ENCODE results near the gene DNAH6.

DNAH6 gene

DNA sequence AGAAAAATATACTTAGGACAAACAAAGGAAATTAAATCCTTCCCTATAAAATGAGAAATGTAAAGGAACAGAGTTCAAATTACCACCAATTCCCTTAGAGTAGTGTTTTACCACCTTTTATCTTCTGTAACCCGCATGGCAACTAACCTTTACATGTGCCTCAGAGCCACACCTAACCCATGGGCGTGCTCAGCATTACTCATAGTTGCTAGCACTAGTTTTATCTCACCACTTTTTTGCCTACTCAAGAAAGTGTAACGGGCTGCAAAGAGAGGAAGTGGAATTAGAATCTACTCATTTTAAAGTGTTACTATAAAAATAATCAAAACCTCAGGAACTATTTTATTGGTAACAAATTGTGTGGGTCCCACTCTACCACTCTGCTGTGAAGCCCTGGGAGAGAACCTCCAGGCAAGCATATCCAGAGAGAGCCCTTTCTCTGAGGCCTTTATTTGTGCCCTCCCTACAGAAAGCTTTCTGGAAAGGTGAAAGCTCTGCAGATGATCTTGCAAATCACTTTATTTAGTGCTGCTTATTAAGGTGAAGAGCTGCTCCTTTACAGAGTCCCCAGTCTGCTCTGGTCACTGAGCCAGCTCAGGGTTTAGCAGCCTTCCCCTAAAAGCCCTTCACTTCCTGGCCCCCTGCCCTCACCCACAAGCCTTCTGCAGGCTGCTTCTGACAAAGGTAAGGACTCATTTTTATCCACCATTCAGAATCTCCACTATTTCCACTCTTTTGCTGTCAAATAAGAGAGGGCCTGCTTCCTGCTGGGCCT, 265.8 kb downstream of the DNAH6 start:
- Histone ChIP-seq H4K20me1 (ENCODE audit: insufficient read depth, low read length) (no peaks in the 10 kb centered on the region), H3K4me1 (ENCODE audit: insufficient read depth, low read length, severe bottlenecking) (no peaks in the 10 kb centered on the region), H3K27ac (ENCODE audit: low read depth, low read length, poor library complexity, severe bottlenecking) (no peak overlapping the region), H3K79me2 (ENCODE audit: insufficient read depth, low read length) (no peaks in the 10 kb centered on the region), H3K4me3 (ENCODE audit: low read depth, low read length, poor library complexity, severe bottlenecking) (no peak overlapping the region), H3K9ac (ENCODE audit: low read length) (no peak overlapping the region), H3K36me3 (ENCODE audit: insufficient read depth, low read length) (no peaks in the 10 kb centered on the region), H2AFZ (ENCODE audit: low read length) (no peak overlapping the region), H3F3A (ENCODE audit: insufficient read depth, low read length) (no peaks in the 10 kb centered on the region), H3K9me2 (ENCODE audit: low read depth, low read length) (no peaks in the 10 kb centered on the region; the same call in 1 of the 2 replicates), H3K9me3 (ENCODE audit: low read length) (no peaks in the 10 kb centered on the region), H3K27me3 (ENCODE audit: insufficient read depth, low read length) (no peaks in the 10 kb centered on the region), H3K4me2 (ENCODE audit: low read length) (no peak overlapping the region)
- TF ChIP-seq, protein P1, sequence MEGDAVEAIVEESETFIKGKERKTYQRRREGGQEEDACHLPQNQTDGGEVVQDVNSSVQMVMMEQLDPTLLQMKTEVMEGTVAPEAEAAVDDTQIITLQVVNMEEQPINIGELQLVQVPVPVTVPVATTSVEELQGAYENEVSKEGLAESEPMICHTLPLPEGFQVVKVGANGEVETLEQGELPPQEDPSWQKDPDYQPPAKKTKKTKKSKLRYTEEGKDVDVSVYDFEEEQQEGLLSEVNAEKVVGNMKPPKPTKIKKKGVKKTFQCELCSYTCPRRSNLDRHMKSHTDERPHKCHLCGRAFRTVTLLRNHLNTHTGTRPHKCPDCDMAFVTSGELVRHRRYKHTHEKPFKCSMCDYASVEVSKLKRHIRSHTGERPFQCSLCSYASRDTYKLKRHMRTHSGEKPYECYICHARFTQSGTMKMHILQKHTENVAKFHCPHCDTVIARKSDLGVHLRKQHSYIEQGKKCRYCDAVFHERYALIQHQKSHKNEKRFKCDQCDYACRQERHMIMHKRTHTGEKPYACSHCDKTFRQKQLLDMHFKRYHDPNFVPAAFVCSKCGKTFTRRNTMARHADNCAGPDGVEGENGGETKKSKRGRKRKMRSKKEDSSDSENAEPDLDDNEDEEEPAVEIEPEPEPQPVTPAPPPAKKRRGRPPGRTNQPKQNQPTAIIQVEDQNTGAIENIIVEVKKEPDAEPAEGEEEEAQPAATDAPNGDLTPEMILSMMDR (IDR thresholded peaks at IDR 0.05; ENCODE audit: low read length) = no peak
- no peak for TF ChIP-seq EZH2 (IDR thresholded peaks at IDR 0.05; ENCODE audit: borderline replicate concordance, low read length)

- Histone ChIP-seq H3K79me2 (ENCODE audit: insufficient read depth, low read length) (no peaks in the 10 kb centered on the region), H3K27me3 (ENCODE audit: insufficient read depth, low read length) (no peaks in the 10 kb centered on the region), H3K9me2 (ENCODE audit: low read depth, low read length) (no peaks in the 10 kb centered on the region; the same call in 1 of the 2 replicates), H3F3A (ENCODE audit: insufficient read depth, low read length) (no peaks in the 10 kb centered on the region), H3K36me3 (ENCODE audit: insufficient read depth, low read length) (no peaks in the 10 kb centered on the region), H4K20me1 (ENCODE audit: insufficient read depth, low read length) (no peaks in the 10 kb centered on the region), H3K4me2 (ENCODE audit: low read length) (no peak overlapping the region), H2AFZ (ENCODE audit: low read length) (no peak overlapping the region), H3K4me3 (ENCODE audit: low read depth, low read length, poor library complexity, severe bottlenecking) (no peak overlapping the region), H3K9me3 (ENCODE audit: low read length) (no peaks in the 10 kb centered on the region), H3K9ac (ENCODE audit: low read length) (no peak overlapping the region), H3K4me1 (ENCODE audit: insufficient read depth, low read length, severe bottlenecking) (no peaks in the 10 kb centered on the region), H3K27ac (ENCODE audit: low read depth, low read length, poor library complexity, severe bottlenecking) (no peak overlapping the region)
- TF ChIP-seq, protein P1 (IDR thresholded peaks at IDR 0.05; ENCODE audit: low read length) = no peak
- no peak for TF ChIP-seq EZH2 (IDR thresholded peaks at IDR 0.05; ENCODE audit: borderline replicate concordance, low read length)
Observed at GRCh38 chr2:84782717-84783442, 266.6 kb downstream of the DNAH6 start.

DNA sequence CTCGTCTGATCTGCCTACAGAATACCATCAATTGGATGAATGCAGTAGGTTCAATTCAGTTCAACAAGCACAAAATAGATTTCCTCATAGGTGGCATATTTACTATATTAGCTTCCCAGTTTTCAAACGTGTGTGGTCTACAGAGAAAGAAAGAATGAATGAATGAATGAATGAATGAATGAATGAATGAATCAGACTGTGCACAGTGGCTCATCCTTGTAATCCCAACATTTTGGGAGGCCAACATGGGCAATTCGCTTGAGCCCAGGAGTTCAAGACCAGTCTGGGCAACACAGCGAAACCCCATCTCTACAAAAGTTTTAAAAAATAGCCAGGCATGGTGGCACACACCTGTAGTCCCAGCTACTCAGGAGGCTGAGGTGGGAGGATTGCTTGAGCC, 269.7 kb downstream of the DNAH6 start:
- TF ChIP-seq EZH2 (IDR thresholded peaks at IDR 0.05; ENCODE audit: borderline replicate concordance, low read length) = no peak
- TF ChIP-seq, protein P1 (IDR thresholded peaks at IDR 0.05; ENCODE audit: low read length) = no peak
- H3K36me3 ChIP-seq (ENCODE audit: insufficient read depth, low read length) = no peaks in the 10 kb centered on the region

More for the DNA sequence above, 269.7 kb downstream of the DNAH6 start:
- Histone ChIP-seq H3K9me2 (ENCODE audit: low read depth, low read length) (no peaks in the 10 kb centered on the region; the same call in 1 of the 2 replicates), H3K4me1 (ENCODE audit: insufficient read depth, low read length, severe bottlenecking) (no peaks in the 10 kb centered on the region), H2AFZ (ENCODE audit: low read length) (no peak overlapping the region), H3K9ac (ENCODE audit: low read length) (no peak overlapping the region), H3K4me2 (ENCODE audit: low read length) (no peak overlapping the region), H3K9me3 (ENCODE audit: low read length) (no peaks in the 10 kb centered on the region), H3K4me3 (ENCODE audit: low read depth, low read length, poor library complexity, severe bottlenecking) (no peak overlapping the region), H3K27me3 (ENCODE audit: insufficient read depth, low read length) (no peaks in the 10 kb centered on the region), H3F3A (ENCODE audit: insufficient read depth, low read length) (no peaks in the 10 kb centered on the region), H3K27ac (ENCODE audit: low read depth, low read length, poor library complexity, severe bottlenecking) (no peak overlapping the region), H3K79me2 (ENCODE audit: insufficient read depth, low read length) (no peaks in the 10 kb centered on the region), H4K20me1 (ENCODE audit: insufficient read depth, low read length) (no peaks in the 10 kb centered on the region)
